IPS-NIHi11 (cell line): ENCODE measurements around the gene ALAD.
A peak's percentile ranks its signal among the peaks of the same experiment; 100 is the strongest.
"Not testable (repeated sequence)": the region's sequence is repeated elsewhere in the genome, so short reads cannot be mapped to it uniquely, and the experiment has no call there.

Experiments used
- DNase-seq: peaks from one replicate; pipeline ENCODE4 v3.0.0; 2012; ENCODE audit warnings: mixed read lengths, low spot score

Gene ALAD

GRCh38 chr9:113401027-113401792 is at the start of gene ALAD:
TSS of gene ALAD (minus strand) at chr9:113401284. CDS start at chr9:113393559, 7,725 bp downstream.
- peak; percentile 98 for DNase-seq

- peak; percentile 1 for DNase-seq
Measured at GRCh38 chr9:113449376-113449775, 48.3 kb upstream of the ALAD start.

- DNase-seq, result peak; percentile 65
Measured at GRCh38 chr9:113446323-113446740, 45.2 kb upstream of the ALAD start.

GRCh38 chr9:113444736-113445135 is 43.7 kb upstream of the ALAD start:
- no peak for DNase-seq

GRCh38 chr9:113437716-113438115 is 36.6 kb upstream of the ALAD start:
- DNase-seq, result not testable (repeated sequence)

DNA sequence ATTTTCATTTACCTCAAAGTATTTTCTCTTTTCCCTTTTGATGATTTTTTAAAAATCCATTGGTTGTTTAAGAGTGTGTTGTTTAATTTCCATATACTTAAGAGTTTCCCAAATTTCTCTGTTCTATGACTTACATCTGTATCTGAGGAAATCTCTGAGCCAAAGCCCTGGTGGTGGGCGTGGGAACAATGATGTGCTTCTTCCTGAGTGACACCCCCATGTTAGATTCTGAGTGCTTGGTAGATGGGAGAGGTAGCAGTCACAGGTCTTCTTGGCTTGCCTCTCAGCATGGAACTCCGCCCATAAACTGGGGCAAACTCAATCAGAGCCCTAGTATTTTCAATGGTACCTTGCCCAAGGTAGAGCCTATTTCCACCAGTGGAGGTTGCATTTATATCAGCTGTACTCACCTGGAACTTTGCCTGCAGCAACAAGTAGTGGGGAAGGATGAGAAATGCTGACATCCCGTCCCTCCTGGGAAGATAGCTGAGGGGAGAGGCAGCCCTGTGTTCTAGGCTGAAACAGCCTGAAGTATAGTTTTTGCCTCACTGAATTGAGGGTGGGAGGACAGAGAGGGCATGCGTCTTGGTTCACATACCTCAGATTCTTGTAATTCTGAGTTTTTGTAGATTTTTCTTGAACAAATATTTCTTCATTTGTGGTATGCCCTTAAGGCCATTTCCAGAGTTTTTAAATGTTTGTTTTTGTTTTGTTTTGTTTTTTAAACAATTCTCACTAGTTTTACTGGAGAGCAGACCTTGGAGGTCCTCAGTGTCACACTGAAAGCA is 35.8 kb upstream of the ALAD start:
- no peak for DNase-seq

DNA sequence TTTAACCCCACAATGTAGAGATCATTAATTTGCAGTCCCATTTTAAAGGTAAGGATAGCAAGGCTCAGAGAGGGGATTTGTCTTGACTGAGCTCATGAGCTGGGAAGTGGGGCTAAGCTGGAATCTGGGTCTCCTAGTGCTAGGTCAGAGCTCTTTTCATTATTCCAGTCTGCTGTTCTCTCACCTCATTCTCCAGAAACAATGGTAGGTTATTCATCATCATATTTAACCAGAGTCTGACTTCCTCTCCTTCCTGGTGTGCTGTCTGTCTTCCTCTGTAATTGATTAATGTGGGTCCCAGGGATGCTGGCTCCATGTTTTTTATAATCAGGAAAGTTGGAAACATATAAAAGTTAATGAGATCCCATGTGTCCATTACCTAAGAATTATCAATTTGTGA is 30.1 kb upstream of the ALAD start:
- DNase-seq, result no peak

DNA sequence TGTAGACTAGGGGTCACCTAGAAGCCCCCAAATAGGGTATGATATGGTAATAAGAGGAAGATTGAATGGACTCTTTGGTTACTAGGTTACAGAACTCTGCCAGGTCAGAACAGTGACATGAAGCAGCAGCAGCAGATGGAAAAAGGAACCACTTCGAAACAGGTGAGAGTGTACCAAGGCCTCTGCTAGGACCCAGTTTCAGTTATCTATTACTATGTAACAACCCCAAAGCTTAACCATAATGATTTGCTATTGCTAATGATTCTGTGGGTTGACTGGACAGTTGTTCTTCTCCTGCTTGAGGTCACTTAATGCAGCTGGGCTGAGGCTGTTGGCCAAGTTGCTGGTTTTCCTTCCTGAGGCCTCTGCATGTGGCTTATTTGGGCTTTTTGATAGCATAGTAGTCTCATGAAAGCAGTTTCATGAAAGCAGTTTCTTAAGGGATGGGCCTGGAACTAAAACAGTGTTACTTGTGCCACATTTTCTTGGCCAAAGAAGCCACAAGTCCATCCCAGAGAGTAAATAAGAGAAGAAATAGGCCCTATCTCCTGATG is 27.1 kb upstream of the ALAD start:
- no peak for DNase-seq

DNA sequence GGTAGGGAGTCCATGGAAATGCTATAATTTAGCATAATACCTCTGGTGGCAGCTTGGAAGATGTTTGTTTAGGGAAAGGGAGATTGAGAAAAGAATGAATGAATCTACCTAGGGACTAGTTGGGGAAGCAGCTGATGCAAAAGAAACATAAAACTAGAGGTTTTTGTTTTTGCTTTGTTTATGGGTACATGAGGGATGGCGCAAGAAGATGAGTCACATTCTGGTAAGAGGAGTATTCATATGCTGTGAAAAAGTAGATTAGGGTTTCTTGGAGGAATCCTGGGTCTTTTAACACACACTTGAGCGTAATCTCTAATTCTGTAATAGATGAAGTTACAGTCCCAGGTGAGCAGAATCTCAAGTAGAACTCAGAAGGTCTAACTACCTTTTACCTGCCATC is 26.5 kb upstream of the ALAD start:
- DNase-seq, result no peak

DNA sequence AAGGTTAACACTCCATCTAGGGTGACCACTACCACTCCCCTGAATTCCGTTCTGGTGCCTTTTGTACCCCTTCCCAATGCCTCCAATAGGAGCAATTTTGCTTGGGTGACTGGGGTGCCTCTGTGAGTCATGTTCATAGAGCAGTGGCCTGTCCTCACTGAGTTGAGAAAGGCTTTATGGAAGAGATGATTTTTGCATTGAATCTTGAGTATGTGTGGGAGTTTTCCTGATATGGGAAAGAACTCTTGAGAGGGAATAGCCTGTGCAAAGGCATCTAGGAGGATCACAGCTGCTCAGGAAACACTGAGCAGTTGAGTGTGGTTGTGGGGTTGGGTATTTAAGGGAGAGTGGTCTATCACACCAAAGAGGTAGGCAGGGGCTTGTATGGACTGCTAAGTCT is 25.6 kb upstream of the ALAD start:
- DNase-seq, result no peak

GRCh38 chr9:113425072-113425471 is 24.0 kb upstream of the ALAD start:
- peak; percentile 11 for DNase-seq

DNA sequence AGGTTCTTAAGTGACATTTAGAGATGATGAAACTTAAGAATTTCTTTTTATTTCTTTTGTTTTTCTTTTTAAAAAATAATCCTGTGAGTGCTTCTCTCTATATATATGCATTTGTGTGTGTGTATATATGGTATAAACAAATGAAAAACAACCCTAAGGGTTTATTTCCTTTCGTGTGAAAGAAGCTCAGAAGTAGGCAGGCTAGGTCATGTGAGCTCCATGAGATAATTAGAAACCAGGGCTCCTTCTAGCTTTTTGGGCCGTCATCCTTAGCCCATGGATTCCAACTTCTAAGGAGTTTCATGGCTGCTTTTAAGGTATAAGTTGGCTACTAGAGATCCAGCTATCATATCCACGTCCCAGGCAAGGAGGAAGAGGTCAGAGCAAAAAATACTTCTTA is 20.6 kb upstream of the ALAD start:
- DNase-seq, result no peak

DNA sequence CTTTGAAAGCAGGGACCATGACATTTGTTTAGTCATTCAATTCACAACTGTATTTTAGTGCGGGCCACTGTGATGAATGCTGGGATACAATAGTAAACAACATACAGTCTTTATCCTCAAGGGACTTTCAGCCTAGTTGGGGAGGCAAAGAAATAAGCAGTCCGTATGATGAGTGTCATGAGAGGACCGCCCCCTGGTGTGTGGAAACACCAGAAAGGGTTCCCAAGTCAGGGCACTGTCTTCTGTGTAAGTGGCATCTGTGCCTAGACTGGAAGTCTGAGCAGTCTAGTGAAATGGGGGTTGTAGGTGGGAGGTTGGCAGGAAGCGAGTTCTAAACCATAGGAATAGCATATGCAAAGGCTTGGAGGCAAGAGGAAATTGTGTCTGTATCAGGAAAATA is 16.3 kb upstream of the ALAD start:
- no peak for DNase-seq

DNA sequence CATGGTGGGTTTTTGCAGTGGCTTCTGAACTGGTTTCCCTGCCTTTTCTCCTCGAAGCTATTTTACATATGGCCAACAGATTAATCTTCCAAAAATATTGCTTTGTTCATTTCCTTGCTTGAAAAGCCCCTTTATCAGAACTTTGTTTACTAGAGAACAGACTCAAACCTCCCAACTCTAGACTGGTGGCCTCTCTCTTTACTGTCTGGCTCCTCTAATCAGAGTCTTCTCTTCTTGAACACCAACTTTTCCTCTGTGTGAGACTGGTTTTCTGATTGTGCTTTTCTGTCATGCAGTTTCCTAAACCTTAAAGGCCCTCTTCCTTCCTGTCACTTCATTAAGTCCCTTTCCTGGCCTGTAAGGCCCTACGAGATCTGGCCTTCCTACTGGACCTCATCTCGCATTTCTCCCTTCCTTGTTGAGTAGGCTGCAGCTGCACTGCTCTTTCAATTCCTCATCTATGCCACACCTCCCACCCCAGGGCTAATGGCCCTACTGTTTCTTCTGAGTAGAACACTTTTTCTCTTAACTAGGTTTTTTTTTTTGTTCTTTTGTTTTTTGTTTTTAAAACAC is 15.2 kb upstream of the ALAD start:
- DNase-seq, result no peak

DNA sequence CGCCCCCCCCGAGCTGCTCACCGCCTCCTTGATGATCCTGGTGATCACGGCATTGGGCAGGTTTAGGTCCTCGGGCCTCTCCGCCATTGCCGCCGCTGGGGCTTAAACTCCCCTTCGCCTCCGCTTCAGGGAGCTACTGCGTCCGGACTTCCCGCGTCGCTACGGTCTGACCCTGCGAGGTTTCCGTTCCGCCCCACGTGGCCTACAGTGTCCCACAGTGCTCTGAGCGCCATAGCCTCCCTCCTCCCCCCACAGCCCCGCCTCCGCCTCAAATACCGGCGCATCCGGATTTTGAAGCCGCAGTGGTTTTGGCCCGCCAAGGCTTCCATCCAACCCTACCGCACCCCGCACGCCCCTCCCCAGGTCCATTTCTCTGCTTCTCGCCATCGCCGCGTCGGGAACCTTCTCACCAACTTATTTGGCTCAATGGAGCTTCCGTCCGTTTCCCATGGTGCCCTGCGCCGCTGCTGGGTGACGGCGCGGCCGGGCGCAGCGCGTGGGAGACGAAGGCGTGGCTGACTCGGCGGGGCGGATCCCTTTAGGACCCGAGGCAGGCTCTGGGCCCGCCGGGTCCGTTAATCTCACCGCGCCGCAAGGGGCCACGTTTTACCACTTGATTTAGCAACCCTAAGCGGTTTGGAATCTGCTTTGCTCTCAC is 9.3 kb upstream of the ALAD start, which contains the start of the genes C9orf43 and POLE3:
TSS of gene C9orf43 (plus strand) at position 541 of the 658 bp plus-strand sequence. CDS start 2,747 bp downstream, outside the sequence.
TSS of gene POLE3 (minus strand) at position 469 of the 658 bp plus-strand sequence. CDS start at position 87, 382 bp downstream.
- DNase-seq, result peak; percentile 95

DNA sequence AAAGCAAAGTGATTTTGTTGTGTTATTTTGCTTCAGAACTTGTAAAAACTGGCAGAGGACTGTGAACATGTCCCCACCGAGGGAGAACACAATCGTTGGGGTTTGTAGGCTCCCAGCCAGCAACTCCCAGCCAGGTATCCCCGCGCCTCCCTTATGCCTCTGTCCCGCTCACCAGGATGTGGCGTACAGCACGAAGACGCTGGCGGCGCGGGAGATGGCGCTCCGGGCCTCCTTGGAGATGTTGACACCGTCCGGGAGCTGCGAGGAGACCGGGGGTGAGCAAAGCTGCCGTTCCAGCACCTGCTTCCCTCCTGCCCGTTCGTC is 8.8 kb upstream of the ALAD start:
- DNase-seq, result no peak

DNA sequence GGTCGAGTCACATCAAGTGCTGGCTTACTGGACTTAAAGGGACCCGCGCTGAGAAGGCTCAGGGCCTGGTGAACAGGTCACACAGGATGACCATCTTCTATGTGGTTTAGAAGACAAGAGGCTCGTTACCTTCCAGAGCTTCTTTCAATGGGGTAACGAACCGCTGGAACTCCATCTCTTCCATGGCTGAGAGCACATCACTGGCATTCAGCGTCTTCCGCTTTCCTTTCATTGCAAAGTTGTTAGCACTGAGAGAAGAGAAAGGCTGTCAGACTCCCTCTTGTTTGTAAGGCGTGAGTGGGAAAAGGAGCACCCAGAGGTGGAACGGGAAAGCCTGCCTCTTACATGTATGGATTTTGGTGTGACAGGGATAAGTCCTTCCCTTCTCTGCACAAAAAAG is 8.4 kb upstream of the ALAD start:
- DNase-seq, result no peak

DNA sequence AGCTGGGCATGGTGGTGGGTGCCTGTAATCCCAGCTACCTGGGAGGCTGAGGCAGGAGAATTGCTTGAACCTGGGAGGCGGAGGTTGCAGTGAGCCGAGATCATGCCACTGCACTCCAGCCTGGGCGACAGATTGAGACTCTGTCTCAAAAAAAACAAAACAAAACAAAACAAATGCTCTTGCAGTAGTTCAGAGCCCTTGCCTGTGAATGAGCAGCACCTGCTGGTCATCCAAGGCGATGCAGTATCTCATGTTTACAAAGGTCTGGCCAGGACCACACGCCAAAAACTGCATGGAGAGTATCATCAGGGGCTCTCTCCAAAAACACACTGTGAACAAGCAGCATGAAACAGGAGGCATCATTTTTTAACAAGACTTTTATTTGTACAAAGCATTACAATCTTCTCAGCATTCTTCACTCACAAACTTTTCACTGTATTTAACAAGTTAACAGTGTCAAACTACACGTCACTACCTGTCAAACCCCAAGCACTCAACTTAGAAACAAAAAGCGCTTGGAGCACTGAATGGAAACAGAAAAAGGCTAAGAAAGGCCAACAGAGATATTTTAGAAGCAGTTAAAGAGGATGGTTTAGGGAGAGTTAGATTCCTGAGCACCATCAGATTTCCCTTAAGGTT is 5.9 kb upstream of the ALAD start:
- DNase-seq, result peak; percentile 46

GRCh38 chr9:113406353-113406752 is 5.3 kb upstream of the ALAD start:
- DNase-seq, result not testable (repeated sequence)

DNA sequence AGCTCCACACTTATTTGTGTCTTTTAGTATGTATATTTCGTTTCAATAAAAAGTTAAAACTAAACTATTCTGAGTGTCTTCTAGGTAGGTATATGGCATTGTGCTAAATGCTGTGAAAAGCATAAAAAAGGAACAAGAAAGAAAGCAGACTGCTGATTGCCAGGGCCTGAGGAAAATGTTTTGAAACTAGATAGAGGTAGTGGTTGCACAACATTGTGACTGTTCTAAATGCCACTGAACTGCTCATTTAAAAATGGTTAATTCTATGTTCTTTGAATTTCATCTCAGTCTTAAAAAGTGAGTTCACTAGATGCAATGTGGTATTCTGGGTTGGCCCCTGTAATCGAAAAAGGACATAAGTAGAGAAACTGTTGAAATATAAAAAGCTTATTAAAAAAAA is 2.6 kb upstream of the ALAD start:
- DNase-seq, result no peak

- no peak for DNase-seq
Measured at GRCh38 chr9:113399646-113400200, 1.4 kb downstream of the ALAD start.
